Left lobe of liver (tissue), 2 donors: ENCODE results near the gene IGFBP2. TPM values are rescaled to one million over a fixed set of nuclear protein-coding genes. Genes with fewer than 3 reads are reported as not detected.
"Not testable (repeated sequence)": the region's sequence is repeated elsewhere in the genome, so short reads cannot be mapped to it uniquely, and the experiment has no call there.

Experiments used
- ATAC-seq: fragments of 200-7000 bp; cut with Tn5 transposase; one replicate; pipeline ENCODE4 v1.9.1; 2020; ENCODE audit warnings: mild to moderate bottlenecking, moderate library complexity
- DNase-seq: peaks from one replicate; pipeline ENCODE4 v3.0.0-alpha.2; 2020; ENCODE audit warnings: low spot score
- total RNA-seq: library from RNA; stranded (reverse); gene quantifications from one replicate; pipeline ENCODE4 v1.2.1, GENCODE V29; 2021
- donor health status: DM: no; HTN: no; CAD: no; lungs with moderate emphysema.
- donor health status: DM: no; HTN: yes; CAD: no.

IGFBP2 gene, protein sequence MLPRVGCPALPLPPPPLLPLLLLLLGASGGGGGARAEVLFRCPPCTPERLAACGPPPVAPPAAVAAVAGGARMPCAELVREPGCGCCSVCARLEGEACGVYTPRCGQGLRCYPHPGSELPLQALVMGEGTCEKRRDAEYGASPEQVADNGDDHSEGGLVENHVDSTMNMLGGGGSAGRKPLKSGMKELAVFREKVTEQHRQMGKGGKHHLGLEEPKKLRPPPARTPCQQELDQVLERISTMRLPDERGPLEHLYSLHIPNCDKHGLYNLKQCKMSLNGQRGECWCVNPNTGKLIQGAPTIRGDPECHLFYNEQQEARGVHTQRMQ
- total RNA-seq, result 404 TPM

GRCh38 chr2:216632952-216633615 lies at the start of gene IGFBP2:
Gene IGFBP2 (plus strand): TSS chr2:216633420. CDS start chr2:216633524, 104 bp downstream.
- DNase-seq (peak; percentile 75), ATAC-seq (peak; percentile 71)

DNA sequence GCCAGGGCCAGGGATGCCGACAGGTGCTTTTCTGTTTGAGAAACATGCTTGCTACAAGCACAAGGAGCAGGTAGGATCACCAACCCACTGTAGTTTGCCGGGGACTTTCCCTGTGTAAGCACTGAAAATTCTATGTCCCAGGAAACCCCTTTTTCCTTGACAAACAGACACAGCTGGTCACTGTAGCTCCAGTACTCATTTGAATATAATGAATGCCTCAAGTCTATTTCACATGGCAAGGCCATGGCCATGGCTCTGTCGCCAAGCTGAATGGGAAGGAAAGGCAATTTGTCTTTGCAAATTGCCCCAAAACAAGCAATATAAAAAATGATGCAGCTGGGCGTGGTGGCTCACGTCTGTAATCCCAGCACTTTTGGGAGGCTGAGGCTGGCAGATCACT lies 49.6 kb upstream of the IGFBP2 start:
- DNase-seq, result no peak
- no peak for ATAC-seq

DNA sequence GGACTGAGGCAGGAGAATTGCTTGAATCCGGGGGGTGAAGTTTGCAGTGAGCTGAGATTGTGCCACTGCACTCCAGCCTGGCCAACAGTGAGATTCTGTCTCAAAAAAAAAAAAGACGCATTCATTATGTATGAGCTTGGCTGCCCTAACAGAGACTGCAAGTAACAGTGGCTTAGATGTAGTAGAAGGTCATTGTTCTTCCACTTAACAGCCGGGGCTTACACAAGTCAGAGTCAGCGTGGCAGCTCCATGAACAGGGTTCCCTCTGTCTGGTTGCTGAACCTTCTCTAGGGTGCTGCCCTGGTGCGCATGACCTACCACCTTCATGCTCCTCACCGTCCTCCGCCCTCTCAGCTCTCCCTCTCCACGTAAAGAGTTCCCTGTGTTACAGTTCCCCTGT lies 49.1 kb upstream of the IGFBP2 start:
- DNase-seq (no peak), ATAC-seq (no peak)

- ATAC-seq (no peak), DNase-seq (no peak)
Measured at GRCh38 chr2:216585441-216585840, 47.8 kb upstream of the IGFBP2 start.

- DNase-seq (no peak), ATAC-seq (no peak)
Measured at GRCh38 chr2:216588861-216589710, 44.1 kb upstream of the IGFBP2 start.

- ATAC-seq (no peak), DNase-seq (no peak)
Measured at GRCh38 chr2:216589791-216590190, 43.4 kb upstream of the IGFBP2 start.

DNA sequence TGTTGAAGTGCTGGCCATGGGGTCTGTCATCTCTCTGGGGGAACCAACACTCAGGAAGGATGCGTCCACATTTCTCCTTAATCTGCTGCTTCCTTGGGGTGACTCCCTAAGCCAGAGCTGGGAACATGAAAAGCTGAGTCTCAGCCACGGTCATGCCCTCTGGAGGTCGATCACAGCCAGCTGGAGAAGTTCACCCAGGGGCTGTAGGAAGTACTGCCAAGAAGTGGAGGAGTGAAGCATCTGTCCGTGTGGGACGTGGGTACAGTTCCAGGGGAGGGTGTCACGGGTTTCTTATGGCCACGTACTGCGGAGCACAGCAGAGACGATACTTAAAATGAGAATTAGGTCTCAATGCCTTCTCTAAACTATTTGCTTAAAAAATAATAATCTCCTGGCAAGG lies 42.4 kb upstream of the IGFBP2 start:
- DNase-seq, result no peak
- ATAC-seq, result peak; percentile 50

DNA sequence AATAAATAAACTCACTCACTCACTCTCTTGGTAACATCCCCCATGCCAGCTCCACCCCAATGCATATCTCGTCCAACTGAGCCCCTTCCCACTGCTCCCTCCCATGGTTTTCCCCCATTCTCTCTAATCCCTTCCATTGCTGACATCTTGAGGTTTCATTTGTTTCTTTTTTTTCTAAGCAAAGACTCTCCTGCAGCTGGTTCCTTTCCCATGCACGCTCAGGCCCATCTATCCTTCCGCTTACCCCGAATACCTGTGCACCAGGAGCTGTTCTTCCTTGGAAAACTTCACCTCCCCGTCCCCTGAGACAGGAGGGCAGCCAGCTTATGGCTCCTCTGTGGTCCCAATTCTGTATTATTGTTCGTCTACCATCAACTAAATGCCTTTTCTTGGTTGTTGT lies 41.7 kb upstream of the IGFBP2 start:
- ATAC-seq (no peak), DNase-seq (no peak)

GRCh38 chr2:216594081-216594480 lies 39.1 kb upstream of the IGFBP2 start:
- ATAC-seq, result peak; percentile 77
- no peak for DNase-seq

GRCh38 chr2:216596236-216596979 lies 36.8 kb upstream of the IGFBP2 start:
- DNase-seq, result no peak
- peak; percentile 54 for ATAC-seq

DNA sequence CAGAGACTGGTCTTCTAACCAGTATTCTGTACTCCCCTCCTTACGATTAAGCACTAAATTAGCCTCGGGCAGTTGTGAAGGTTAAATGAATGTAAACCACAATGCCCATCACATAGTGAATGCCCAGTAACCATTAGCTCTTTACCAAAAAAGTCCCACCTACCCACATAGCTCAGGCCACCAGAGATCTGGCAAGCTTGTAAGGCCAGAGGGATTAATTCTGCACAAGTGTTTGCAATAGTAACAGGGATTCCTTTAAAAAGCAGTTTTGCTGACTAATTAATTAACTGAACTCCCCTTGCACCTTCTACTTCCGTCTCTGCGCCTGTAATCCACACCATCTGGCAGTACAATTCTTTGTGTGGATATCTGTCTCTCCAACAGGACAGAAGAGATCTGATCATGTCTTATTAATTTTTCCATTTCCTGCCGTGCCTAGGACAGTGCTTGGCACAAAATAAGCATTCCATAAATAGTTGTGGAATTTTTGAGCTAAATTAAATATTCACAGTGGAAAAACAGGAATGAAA lies 36.2 kb upstream of the IGFBP2 start:
- DNase-seq (no peak), ATAC-seq (no peak)

DNA sequence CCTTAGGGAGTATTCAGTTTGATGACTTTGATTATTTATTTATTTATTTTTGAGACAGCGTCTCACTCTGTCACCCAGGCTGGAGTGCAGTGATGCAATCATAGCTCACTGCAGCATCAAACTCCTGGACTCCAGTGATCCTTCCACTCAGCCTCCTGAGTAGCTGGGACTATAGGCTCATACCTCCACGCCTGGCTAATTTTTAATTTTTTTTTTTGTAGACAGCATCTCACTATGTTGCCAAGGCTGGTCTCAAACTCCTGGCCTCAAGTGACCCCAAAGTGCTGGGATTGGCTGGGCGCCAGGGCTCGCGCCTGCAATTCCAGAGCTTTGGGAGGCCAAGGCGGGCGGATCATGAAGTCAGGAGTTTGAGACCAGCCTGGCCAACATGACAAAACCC lies 35.4 kb upstream of the IGFBP2 start:
- peak; percentile 20 for ATAC-seq
- not testable (repeated sequence) for DNase-seq

DNA sequence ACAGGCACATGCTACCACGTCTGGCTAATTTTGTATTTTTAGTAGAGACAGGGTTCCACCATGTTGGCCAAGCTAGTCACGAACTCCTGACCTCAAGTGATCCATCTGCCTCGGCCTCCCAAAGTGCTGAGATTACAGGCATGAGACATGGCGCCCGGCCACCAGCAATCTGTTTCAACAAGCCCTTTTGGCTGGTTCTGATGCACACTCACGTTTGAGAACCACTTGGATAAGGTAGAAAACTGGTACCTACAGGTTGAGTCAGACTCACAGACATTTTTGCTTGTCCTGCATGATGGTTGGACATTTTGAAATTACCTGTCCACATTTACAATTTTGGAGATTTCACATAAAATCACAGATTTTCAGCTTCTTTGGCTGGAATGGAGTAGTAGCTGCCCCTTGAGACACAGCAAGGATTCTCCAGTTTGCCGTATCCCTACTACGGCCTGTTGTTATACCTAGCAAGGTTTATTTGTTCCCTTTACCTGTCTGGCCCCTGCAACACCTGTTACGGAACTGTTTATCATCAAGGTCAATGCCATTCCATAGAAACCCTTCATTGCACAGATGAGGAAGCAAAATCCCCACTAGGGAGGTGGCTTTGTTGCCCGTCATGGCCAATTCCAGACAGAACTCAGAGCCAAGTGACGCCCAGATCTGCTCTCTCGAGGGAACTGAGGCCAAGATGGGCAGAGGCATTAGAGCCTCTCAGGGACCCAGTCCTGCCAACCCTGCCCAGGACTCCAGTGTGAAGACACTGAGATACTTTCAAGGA lies 31.4 kb upstream of the IGFBP2 start:
- no peak for DNase-seq

GRCh38 chr2:216603010-216603883 lies 30.0 kb upstream of the IGFBP2 start:
- ATAC-seq (peak; percentile 51), DNase-seq (no peak)

More for the DNA sequence above, 31.4 kb upstream of the IGFBP2 start:
- ATAC-seq, result no peak

- DNase-seq (no peak), ATAC-seq (no peak)
Measured at GRCh38 chr2:216603884-216604245, 29.4 kb upstream of the IGFBP2 start.

GRCh38 chr2:216604458-216604857 lies 28.8 kb upstream of the IGFBP2 start:
- ATAC-seq, result no peak
- DNase-seq, result no peak

GRCh38 chr2:216606551-216607276 lies 26.5 kb upstream of the IGFBP2 start:
- no peak for DNase-seq

GRCh38 chr2:216607277-216607560 lies 26.0 kb upstream of the IGFBP2 start:
- DNase-seq (no peak), ATAC-seq (no peak)

More at GRCh38 chr2:216606551-216607276, 26.5 kb upstream of the IGFBP2 start:
- no peak for ATAC-seq
